Measurements from ENCODE around the gene LRCH3. TPM values are rescaled to one million over a fixed set of nuclear protein-coding genes. Genes with fewer than 3 reads are reported as not detected.
"Not testable (repeated sequence)": the region's sequence is repeated elsewhere in the genome, so short reads cannot be mapped to it uniquely, and the experiment has no call there.

Gene LRCH3
- total and polyA plus RNA-seq, 2 experiments from 2014 or later, result 22.5 to 38.5 TPM

- Histone ChIP-seq H3K4me2 (no peak overlapping the region), H3K4me3 (no peak overlapping the region), H3K9me2 (replicated peaks; ENCODE audit: insufficient read depth) (no peaks in the 10 kb centered on the region), H3K27me3 (no peaks in the 10 kb centered on the region), H3K4me1 (ENCODE audit: insufficient read depth) (no peaks in the 10 kb centered on the region), H3K27ac (no peak overlapping the region), H2AFZ (no peak overlapping the region), H3K9me3 (ENCODE audit: low read depth) (no peaks in the 10 kb centered on the region), H3K36me3 (replicated peaks; ENCODE audit: insufficient read depth, low read depth) (no peaks in the 10 kb centered on the region), H3K79me2 (no peaks in the 10 kb centered on the region), H4K20me1 (ENCODE audit: insufficient read depth, poor library complexity, severe bottlenecking) (no peaks in the 10 kb centered on the region)
- TF ChIP-seq EZH2 (IDR thresholded peaks at IDR 0.05; ENCODE audit: borderline replicate concordance) (no peak), CTCF (IDR thresholded peaks at IDR 0.05; ENCODE audit: poor library complexity) (no peak), EZH2phosphoT487 (IDR thresholded peaks at IDR 0.05; ENCODE audit: low read depth, severe bottlenecking, unreplicated experiment) (no peak)
- DNase-seq (ENCODE audit: low spot score), result no peak
- WGBS (ENCODE audit: low lambda C conversion rate, missing lambda C conversion rate), result 92% methylated on average over 4 of the region's 4 CpGs
Measured at GRCh38 chr3:197908957-197909701, 118.1 kb downstream of the LRCH3 start.

- Histone ChIP-seq H3K27ac (no peak overlapping the region), H3K79me2 (no peaks in the 10 kb centered on the region), H3K9me3 (ENCODE audit: low read depth) (no peaks in the 10 kb centered on the region), H3K27me3 (no peaks in the 10 kb centered on the region), H3K4me2 (no peak overlapping the region), H3K9me2 (replicated peaks; ENCODE audit: insufficient read depth) (no peaks in the 10 kb centered on the region), H3K4me1 (ENCODE audit: insufficient read depth) (no peaks in the 10 kb centered on the region), H2AFZ (no peak overlapping the region), H3K36me3 (replicated peaks; ENCODE audit: insufficient read depth, low read depth) (no peaks in the 10 kb centered on the region), H4K20me1 (ENCODE audit: insufficient read depth, poor library complexity, severe bottlenecking) (no peaks in the 10 kb centered on the region), H3K4me3 (no peak overlapping the region)
- no peak for DNase-seq (ENCODE audit: low spot score)
- no peak for TF ChIP-seq EZH2phosphoT487 (IDR thresholded peaks at IDR 0.05; ENCODE audit: low read depth, severe bottlenecking, unreplicated experiment)
- TF ChIP-seq CTCF (IDR thresholded peaks at IDR 0.05; ENCODE audit: poor library complexity), result no peak
- 89% methylated on average over 33 of the region's 33 CpGs for WGBS (ENCODE audit: low lambda C conversion rate, missing lambda C conversion rate)
Measured at GRCh38 chr3:197912741-197913476, 121.9 kb downstream of the LRCH3 start.

GRCh38 chr3:197913641-197914380 is 122.8 kb downstream of the LRCH3 start:
- Histone ChIP-seq H4K20me1 (ENCODE audit: insufficient read depth, poor library complexity, severe bottlenecking) (no peaks in the 10 kb centered on the region), H3K9me2 (replicated peaks; ENCODE audit: insufficient read depth) (no peaks in the 10 kb centered on the region), H2AFZ (no peak overlapping the region), H3K9me3 (ENCODE audit: low read depth) (no peaks in the 10 kb centered on the region), H3K4me3 (no peak overlapping the region), H3K27me3 (no peaks in the 10 kb centered on the region), H3K79me2 (no peaks in the 10 kb centered on the region), H3K4me2 (no peak overlapping the region), H3K27ac (no peak overlapping the region), H3K36me3 (replicated peaks; ENCODE audit: insufficient read depth, low read depth) (no peaks in the 10 kb centered on the region), H3K4me1 (ENCODE audit: insufficient read depth) (no peaks in the 10 kb centered on the region)
- TF ChIP-seq EZH2 (IDR thresholded peaks at IDR 0.05; ENCODE audit: borderline replicate concordance) (no peak), EZH2phosphoT487 (IDR thresholded peaks at IDR 0.05; ENCODE audit: low read depth, severe bottlenecking, unreplicated experiment) (no peak), CTCF (IDR thresholded peaks at IDR 0.05; ENCODE audit: poor library complexity) (no peak)
- WGBS (ENCODE audit: low lambda C conversion rate, missing lambda C conversion rate), result 96% methylated on average over 12 of the region's 12 CpGs
- DNase-seq (ENCODE audit: low spot score), result no peak

- not testable (repeated sequence) for H2AFZ ChIP-seq; H3K27ac ChIP-seq; H3K4me3 ChIP-seq; DNase-seq (ENCODE audit: low spot score); H3K4me1 ChIP-seq (ENCODE audit: insufficient read depth); H3K36me3 ChIP-seq (replicated peaks; ENCODE audit: insufficient read depth, low read depth); H3K4me2 ChIP-seq; H3K9me3 ChIP-seq (ENCODE audit: low read depth); H3K9me2 ChIP-seq (replicated peaks; ENCODE audit: insufficient read depth); H4K20me1 ChIP-seq (ENCODE audit: insufficient read depth, poor library complexity, severe bottlenecking); H3K27me3 ChIP-seq; H3K79me2 ChIP-seq
- WGBS (ENCODE audit: low lambda C conversion rate, missing lambda C conversion rate), result 95% methylated on average over 20 of the region's 24 CpGs
Measured at GRCh38 chr3:197921429-197922275, 130.6 kb downstream of the LRCH3 start.

All from hepatocyte (in vitro differentiated cells).